Uterine smooth muscle cell (primary cell): ENCODE measurements around the gene AUTS2. TPM values are rescaled to one million over a fixed set of nuclear protein-coding genes. Genes with fewer than 3 reads are reported as not detected.

Experiments used
- total RNA-seq: library from RNA; depleted of rRNA; stranded (reverse); fragments of >200 nt; gene quantifications from 2 replicates; pipeline ENCODE4 v1.2.3, GENCODE V29; 2014

Gene AUTS2
- total RNA-seq, result 5.1 and 9.9 TPM in 2 replicates

GRCh38 chr7:69598081-69598486 is at the start of gene AUTS2:
Gene AUTS2 (plus strand): TSS chr7:69598475. CDS start chr7:69599654, 1,179 bp downstream.

